ENCODE data around the gene RABEP2.

DNA sequence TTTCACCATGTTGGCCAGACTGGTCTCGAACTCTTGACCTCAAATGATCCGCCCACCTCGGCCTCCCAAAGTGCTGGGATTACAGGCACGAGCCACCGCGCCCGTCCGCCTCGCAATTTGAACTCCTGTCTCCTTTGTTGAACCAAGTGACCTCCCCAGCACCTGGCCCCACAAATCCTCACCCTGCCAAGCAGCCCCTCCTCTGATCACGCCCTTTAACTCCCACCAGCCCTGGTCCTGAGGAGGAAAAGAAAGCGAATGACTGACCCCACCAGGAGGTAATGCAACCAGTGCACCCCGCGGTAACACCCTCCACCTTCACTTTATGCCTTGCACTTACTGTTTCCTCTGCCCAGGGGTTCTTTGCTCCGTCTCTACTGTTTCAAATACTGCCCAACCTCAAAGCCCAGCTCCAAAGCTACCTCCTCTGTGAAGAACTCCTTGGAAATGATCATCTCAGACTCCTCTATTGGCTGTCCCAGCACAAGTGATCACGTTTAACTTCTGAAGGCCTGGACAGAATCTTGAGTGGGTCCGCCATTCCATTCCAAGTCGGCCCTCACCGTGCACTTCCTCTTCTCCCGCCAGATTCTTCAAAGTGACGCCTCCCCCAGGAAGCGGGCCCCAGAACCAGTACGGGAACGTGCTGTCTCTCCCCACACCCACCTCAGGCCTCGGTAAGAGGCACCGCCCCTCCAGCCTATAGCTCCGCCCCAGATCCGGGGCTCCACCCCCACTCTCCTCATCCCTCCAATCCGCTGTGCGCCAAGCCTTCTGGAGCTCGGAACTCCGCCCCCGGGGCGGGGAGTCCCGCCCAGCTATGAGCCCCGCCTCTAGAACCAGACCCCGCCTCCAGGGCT is 11.1 kb upstream of the RABEP2 start:
- TF ChIP-seq, protein P1, sequence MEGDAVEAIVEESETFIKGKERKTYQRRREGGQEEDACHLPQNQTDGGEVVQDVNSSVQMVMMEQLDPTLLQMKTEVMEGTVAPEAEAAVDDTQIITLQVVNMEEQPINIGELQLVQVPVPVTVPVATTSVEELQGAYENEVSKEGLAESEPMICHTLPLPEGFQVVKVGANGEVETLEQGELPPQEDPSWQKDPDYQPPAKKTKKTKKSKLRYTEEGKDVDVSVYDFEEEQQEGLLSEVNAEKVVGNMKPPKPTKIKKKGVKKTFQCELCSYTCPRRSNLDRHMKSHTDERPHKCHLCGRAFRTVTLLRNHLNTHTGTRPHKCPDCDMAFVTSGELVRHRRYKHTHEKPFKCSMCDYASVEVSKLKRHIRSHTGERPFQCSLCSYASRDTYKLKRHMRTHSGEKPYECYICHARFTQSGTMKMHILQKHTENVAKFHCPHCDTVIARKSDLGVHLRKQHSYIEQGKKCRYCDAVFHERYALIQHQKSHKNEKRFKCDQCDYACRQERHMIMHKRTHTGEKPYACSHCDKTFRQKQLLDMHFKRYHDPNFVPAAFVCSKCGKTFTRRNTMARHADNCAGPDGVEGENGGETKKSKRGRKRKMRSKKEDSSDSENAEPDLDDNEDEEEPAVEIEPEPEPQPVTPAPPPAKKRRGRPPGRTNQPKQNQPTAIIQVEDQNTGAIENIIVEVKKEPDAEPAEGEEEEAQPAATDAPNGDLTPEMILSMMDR (conservative IDR thresholded peaks at IDR 0.05) = no peak
- TF ChIP-seq EZH2 (IDR thresholded peaks at IDR 0.05; ENCODE audit: low read depth) = no peak

Measured in PC-9 (cell line).